HG03103 (cell line): ENCODE measurements around the gene PDE4D.
A peak's percentile ranks its signal among the peaks of the same experiment; 100 is the strongest.

Experiments used
- ATAC-seq: cut with Tn5 transposase; IDR thresholded peaks from one replicate; pipeline ENCODE4 v1.9.1; 2021; ENCODE audit warnings: low read depth; ENCODE audit not compliant: unreplicated experiment

PDE4D gene

GRCh38 chr5:59715228-59715627 lies 178.3 kb downstream of the PDE4D start:
- no peak for ATAC-seq

GRCh38 chr5:59713498-59713844 lies 180.1 kb downstream of the PDE4D start:
- ATAC-seq = no peak

- no peak for ATAC-seq
Measured at GRCh38 chr5:59712836-59713497, 180.6 kb downstream of the PDE4D start.

DNA sequence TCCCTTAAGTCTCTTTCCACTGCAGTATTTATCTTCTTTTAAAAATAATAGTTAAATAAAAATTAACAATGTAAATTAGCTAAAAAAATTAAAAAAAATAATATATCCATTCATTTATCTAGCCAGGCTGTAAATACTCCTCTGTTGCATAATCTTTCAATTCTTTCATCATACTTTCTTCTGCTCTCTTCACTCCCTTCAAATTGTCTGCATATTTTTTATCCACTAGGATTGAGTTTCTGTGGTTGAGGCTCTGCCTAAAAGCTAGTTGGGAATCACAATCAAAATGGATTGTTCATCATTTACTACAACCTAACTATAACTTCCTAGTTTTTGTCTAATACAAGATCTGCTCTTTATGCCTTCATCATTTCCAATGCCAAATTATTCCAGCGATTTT lies 182.2 kb downstream of the PDE4D start:
- no peak for ATAC-seq

DNA sequence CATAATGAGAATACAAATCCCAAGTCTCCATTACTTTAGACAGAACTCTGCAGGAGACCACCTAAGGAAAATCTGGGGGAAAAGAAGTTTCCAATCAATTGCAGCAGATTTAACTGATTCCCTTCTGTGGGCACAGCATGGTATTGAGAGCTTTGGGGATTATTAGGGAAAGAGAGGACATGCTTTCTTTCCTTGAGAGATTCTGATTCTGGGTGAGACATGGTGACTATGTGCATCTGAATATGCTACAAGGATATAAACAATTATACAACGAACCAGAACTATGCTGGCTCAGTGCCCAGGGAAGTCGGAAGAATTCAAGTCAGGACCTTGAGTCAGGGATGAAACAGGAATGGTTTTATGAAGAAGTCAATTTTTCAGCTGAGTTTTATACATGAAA lies 183.7 kb downstream of the PDE4D start:
- no peak for ATAC-seq

- no peak for ATAC-seq
Measured at GRCh38 chr5:59709346-59709821, 184.1 kb downstream of the PDE4D start.

DNA sequence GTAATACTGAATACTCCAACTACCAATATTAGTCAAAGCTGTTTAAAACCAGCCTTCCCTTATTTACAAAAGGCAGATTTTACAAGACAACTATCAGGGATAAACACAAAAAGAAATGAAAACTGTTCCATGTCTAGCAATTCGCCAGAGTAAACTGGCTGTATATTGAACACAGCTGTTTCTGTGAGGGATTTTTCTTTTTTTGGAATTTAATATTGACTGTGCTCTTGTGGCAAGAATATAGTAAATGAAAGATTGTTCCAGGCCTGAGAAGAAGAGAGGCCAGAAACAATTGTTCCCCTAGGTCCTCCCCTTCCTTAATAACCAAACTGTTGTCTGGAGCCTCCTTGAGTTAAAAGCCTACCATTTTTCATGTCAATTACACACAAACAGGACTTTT lies 188.6 kb downstream of the PDE4D start:
- no peak for ATAC-seq

GRCh38 chr5:59703789-59704188 lies 189.7 kb downstream of the PDE4D start:
- no peak for ATAC-seq

GRCh38 chr5:59698207-59699178 lies 195.0 kb downstream of the PDE4D start:
- ATAC-seq = no peak

DNA sequence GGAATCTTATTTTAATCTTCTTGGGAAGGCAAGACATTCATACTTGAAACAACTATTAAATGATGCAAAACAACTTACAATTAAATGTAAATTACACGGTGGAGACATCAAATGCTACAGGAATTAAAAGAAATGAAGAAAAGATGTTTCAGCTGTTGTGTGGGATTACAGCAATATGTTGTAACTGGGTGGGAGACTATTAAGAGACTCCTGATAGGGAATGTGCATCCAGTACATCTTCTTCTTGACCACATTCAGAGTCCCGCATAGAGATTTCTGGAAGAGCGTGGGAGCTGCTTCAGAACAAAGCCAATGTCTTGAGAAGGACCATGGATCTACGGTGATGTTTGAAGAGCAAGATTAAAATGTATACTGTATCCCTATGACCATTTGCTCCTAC lies 199.1 kb downstream of the PDE4D start:
- ATAC-seq = no peak

- no peak for ATAC-seq
Measured at GRCh38 chr5:59693492-59694309, 199.8 kb downstream of the PDE4D start.

- peak; percentile 77 for ATAC-seq
Measured at GRCh38 chr5:59685793-59686192, 207.7 kb downstream of the PDE4D start.

GRCh38 chr5:59685191-59685530 lies 208.4 kb downstream of the PDE4D start:
- no peak for ATAC-seq

DNA sequence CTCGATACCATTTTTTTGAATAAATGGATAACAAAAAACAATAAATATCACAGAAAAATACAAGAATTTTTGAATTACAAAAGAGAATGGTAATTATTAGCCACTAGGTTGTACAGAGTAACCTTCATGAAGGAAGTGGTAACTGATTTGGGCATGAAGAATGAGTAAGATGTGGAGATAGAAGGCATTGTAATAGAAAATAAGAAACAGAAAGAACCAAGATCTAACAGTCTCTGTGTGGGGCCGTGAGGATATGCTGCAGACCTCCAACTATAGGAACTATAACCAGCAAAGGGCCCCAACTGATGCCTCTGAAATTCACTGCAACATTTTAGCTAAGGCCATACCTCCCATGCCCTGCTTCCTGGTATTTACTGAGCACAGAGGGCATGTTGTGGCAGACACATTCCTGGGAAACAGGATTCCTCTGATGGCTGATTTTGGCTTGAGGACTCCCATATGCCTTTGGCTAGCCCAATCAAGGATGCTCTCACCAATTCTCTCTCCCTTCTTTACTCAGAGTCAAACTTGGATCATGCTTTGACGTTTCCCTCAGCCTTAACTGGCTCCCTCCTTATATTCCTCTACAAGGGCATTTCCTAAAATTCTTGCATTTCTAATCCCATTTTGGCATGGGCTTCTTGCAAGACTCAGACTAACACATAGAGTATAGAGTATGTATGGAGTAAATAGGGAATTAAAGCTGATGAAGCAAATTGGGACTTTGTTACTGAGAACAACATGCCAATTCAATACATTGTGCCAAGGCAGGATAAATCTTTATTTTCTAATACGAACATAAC lies 208.9 kb downstream of the PDE4D start:
- ATAC-seq = no peak

- no peak for ATAC-seq
Measured at GRCh38 chr5:59683311-59683710, 210.2 kb downstream of the PDE4D start.

- no peak for ATAC-seq
Measured at GRCh38 chr5:59682542-59682941, 211.0 kb downstream of the PDE4D start.

DNA sequence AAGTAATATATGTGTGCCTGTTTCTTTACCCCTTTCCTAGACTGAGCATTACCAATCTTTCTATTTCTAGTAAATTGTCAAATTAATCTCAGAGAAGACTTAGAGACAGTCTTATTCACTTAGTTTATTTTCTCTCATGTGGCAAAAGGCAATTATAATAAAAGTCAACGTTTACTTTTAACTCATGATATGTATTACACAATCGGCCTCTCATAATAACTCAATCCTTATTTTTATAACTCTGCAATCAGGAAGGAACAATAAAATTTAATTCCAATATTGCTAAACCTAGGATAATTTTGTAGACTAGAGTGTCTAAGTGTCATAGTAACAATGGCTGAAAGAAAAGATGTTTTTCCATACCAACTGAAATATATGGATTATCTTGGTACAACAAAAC lies 214.6 kb downstream of the PDE4D start:
- no peak for ATAC-seq

GRCh38 chr5:59674763-59675162 lies 218.8 kb downstream of the PDE4D start:
- no peak for ATAC-seq

- no peak for ATAC-seq
Measured at GRCh38 chr5:59673438-59674058, 220.0 kb downstream of the PDE4D start.
